HEK293 (cell line): Measurements from ENCODE around the gene CNTRL.

Experiments used
- SP2 ChIP-seq: fragments of 450-650 bp; formaldehyde crosslinking; IDR thresholded peaks from 2 replicates; pipeline ENCODE4 v1.5.1; 2016; ENCODE audit warnings: missing biosample characterization, missing genetic modification characterization
- ZNF184 ChIP-seq: fragments of 450-650 bp; IDR thresholded peaks from 2 replicates; pipeline ENCODE4 v1.5.1; 2018; ENCODE audit warnings: missing biosample characterization, mild to moderate bottlenecking, missing genetic modification characterization
- ZNF335 ChIP-seq: fragments of 450-650 bp; formaldehyde crosslinking; conservative IDR thresholded peaks from 2 replicates; pipeline ENCODE4 v1.5.1; 2016; ENCODE audit warnings: missing biosample characterization, missing genetic modification characterization
- ZNF704 ChIP-seq: fragments of 450-650 bp; formaldehyde crosslinking; IDR thresholded peaks from 2 replicates; pipeline ENCODE4 v1.5.1; 2016; ENCODE audit warnings: missing biosample characterization, missing genetic modification characterization

- no peak for TF ChIP-seq ZNF335
- no peak for TF ChIP-seq ZNF704 (tag by site-specific recombination)
- no peak for TF ChIP-seq SP2 (tag by site-specific recombination)
- TF ChIP-seq ZNF184 (tag by site-specific recombination) = no peak
These were observed 116.5 kb downstream of the CNTRL start for GRCh38 chr9:121191235-121191634.
